ENCODE measurements around the gene RENBP. TPM values are rescaled to one million over a fixed set of nuclear protein-coding genes. Genes with fewer than 3 reads are reported as not detected.

Gene RENBP
- total and polyA plus RNA-seq, 12 donors, result 5.4 to 69.6 (median 26.1) TPM

- Histone ChIP-seq H3K4me3 (no peak overlapping the region), H3K4me1 (replicated peaks in 1 of 2) (peaks cover 0 to 4% of the 10 kb centered on the region in 2 donors), H3K27me3 (no peaks in the 10 kb centered on the region), H3K9me3 (replicated peaks in 1 of 3) (no peaks in the 10 kb centered on the region), H3K36me3 (replicated peaks in 1 of 2) (peaks cover 0 to 97% of the 10 kb centered on the region in 2 donors), H3K27ac (no peak overlapping the region)
- intact Hi-C loops (cut with DNase I), result loop anchor here (5.0 kb wide), 2 partner anchors 189 to 194 kb away; partner anchors contain the start of gene PLXNB3 (in 1 of the 2)
- no peak for DNase-seq
- 88 to 93% (median 89%) methylated on average over 10 to 35 of the region's 35 CpGs for WGBS, 4 donors
- TF ChIP-seq POLR2A (IDR thresholded peaks at IDR 0.05) (no peak), CTCF (IDR thresholded peaks at IDR 0.05) (no peak)
Measured at GRCh38 chrX:153956044-153956907, 11.8 kb upstream of the RENBP start.

GRCh38 chrX:153955228-153955732 lies 10.8 kb upstream of the RENBP start:
- intact Hi-C loops (cut with DNase I), result loop anchor here (5.0 kb wide), 2 partner anchors 188 to 193 kb away; partner anchors contain the start of gene PLXNB3 (in 1 of the 2)
- Histone ChIP-seq H3K27ac (no peak overlapping the region), H3K4me1 (replicated peaks in 1 of 2) (peaks cover 0 to 4% of the 10 kb centered on the region in 2 donors), H3K9me3 (replicated peaks in 1 of 3) (no peaks in the 10 kb centered on the region), H3K4me3 (no peak overlapping the region), H3K36me3 (replicated peaks in 1 of 2) (peaks cover 0 to 97% of the 10 kb centered on the region in 2 donors), H3K27me3 (no peaks in the 10 kb centered on the region)
- WGBS, 4 donors, result 81 to 86% (median 82%) methylated on average over 7 to 12 of the region's 12 CpGs; no CpG with 5 or more reads in 1 of the 4 donors
- no peak for TF ChIP-seq CTCF (IDR thresholded peaks at IDR 0.05)
- TF ChIP-seq POLR2A (IDR thresholded peaks at IDR 0.05), result no peak
- no peak for DNase-seq

GRCh38 chrX:153954558-153955227 lies 10.2 kb upstream of the RENBP start:
- no peaks in the 10 kb centered on the region for H3K9me3 ChIP-seq (replicated peaks in 1 of 3)
- peaks cover 0 to 4% of the 10 kb centered on the region in 2 donors for H3K4me1 ChIP-seq (replicated peaks in 1 of 2)
- no peaks in the 10 kb centered on the region for H3K27me3 ChIP-seq
- no peak for DNase-seq
- TF ChIP-seq POLR2A (IDR thresholded peaks at IDR 0.05) (no peak), CTCF (IDR thresholded peaks at IDR 0.05) (no peak)
- H3K27ac ChIP-seq, result no peak overlapping the region
- 91 to 96% (median 95%) methylated on average over 18 to 44 of the region's 44 CpGs for WGBS, 4 donors
- intact Hi-C loops (cut with DNase I), result loop anchor here (5.0 kb wide), 2 partner anchors 187 to 192 kb away; partner anchors contain the start of gene PLXNB3 (in 1 of the 2)
- peaks cover 0 to 97% of the 10 kb centered on the region in 2 donors for H3K36me3 ChIP-seq (replicated peaks in 1 of 2)
- no peak overlapping the region for H3K4me3 ChIP-seq
